GM21381 (cell line): ENCODE data around the gene HDAC9.

Experiments
- ATAC-seq: cut with Tn5 transposase; IDR thresholded peaks from one replicate; pipeline ENCODE4 v1.9.1; 2021; ENCODE audit warnings: mild to moderate bottlenecking, moderate library complexity; ENCODE audit not compliant: unreplicated experiment

The HDAC9 gene

DNA sequence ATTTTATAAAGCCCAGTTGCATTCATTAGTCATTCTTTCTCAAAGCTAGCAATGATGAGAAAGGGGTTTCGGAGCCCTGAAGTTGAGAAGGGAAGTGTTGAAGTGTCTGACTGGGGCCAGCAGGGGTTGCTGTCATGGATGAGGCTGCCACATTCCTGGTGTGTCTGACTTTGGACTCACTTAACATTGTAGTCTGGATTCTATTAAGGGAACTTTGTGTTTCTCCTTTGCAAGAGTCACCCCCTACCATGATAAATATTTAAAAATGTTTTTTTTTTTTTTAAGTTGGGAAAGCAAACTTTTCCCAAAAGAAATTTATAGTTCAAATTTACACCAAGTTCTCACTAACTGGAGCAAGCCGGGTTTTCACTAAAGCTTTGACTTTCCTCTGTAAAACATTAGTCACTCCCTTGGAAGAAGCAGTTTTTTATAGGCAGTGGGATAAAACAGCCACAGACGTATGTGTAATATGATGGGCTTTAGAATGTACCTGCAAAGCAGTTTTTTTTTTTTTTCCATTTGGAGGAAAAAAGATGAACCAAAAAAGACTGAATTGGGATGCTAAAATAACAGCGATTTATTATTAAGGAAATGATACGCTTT lies 378.3 kb downstream of the HDAC9 start:
- ATAC-seq = no peak

DNA sequence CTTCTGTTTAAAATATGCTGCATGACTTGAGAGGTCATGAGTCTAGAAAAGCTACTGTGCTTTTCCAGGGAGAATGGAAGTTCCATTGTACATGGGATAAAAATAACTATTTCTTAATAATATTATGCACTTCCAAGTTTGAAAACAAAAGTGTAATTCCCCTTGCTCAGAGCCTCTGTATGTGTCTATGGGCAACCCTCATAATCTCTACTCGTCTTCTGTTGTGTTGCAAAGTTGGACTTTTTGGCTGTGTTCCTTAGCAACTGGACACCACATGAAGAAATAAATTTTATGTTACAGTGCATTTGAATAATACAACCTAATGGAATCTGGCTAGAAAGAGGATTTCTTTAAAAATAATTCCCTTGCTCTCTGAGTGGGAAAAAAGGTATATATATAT lies 379.3 kb downstream of the HDAC9 start:
- no peak for ATAC-seq

DNA sequence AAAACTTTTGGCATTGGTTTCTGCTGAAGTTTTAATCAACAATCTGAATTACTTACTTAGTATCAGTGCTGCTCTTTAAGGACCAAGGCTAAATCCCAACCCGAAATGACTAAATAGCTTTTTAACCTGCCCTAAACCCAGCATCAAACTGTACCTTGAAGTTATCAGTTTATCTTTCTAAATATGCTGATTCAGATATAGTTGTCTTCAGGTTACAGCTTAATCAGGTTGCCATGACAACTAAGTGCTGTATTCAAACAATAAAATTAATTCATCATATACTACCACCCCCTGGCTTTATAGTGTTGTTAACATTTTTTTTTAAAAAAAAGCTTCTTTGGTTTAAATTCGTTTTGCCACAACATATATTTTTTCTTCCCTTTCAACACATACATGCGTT lies 382.3 kb downstream of the HDAC9 start:
- no peak for ATAC-seq

DNA sequence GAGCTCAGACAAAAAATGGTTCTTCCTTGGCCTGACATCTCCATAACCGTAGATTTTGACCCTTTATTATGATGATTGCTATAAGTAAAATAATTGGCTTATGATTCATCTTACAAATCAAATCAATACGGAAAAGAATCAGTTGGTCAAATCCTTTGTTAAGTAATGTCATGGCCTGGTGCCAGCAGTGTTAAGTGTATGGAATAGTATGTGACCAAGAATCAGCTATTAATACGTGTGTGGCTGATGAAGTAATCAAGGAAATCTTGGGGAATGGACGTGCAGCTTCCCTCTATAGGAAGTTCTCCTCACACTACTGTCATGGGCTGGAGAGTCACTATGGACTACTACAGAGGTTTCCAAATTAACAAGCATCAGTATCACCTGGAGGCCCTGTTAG lies 391.3 kb downstream of the HDAC9 start:
- no peak for ATAC-seq

DNA sequence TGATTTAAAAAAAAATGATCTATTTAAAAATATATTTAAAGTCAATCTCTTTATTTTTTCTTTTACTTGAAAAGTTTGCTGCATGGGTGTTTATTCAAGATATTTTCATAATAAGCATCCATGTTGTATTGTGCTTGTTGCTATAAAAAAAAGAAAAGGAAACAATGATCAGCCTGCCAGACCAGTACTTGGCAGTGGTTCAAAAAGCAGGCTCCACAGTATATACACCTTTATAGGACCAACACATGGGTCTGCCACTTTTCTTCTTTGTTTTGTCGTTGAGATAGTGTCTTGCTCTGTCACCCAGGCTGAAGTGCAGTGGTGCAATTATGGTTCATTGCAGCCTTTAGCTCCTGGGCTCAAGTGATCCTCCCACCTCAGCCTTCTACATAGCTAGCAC lies 393.9 kb downstream of the HDAC9 start:
- ATAC-seq = no peak

DNA sequence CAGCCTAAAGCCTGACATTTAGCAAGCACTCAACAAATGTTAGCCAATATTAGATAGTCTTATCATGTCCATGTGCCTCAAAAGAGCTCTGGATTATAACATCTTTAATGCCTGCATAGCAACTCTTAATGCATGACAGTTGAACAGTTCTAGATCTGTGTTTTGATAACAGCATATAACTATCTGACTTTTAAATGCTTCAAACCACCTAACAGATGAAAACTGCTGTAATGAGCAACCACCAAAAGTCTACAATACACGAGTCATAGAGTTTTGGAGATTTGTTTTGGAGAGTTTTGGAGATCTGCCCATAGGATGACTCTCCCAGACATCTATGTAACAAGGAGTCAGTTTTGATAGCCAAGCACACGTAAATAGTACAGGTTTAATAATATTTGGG lies 394.6 kb downstream of the HDAC9 start:
- ATAC-seq = no peak

DNA sequence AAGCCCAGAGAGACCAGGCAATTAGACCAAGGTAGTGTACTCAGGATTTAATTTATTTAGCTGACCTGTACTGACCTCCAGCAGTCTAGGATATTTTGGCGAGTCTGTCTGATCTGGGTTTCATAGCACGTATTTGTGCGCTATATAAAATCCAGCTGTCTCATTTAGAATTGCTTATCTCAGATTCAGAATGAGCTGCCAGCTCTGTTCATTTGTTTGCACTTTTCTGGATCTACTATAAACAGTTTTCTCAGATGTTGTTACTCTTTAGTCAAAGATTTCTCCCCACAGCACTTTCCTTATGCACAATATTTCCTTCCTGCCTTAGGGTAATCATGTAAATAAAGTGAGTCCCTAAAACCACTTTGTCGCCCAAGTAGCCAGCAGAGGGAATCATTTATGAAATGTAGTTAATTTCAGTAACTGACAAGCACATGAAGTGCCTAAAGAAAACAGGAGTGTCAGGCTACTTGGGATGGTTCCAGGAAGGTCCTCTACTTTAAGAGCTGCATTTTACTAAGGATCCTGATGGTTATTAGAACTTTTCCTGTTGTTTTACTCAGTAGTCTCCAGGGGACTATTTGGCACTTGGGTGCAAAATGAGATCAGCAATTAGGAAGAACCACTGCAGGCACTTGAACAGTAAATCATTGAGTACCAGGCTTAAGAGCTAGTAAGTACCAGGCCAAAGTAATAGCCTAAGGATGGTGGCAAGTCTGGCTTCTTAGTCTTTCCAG lies 395.5 kb downstream of the HDAC9 start:
- ATAC-seq = no peak

DNA sequence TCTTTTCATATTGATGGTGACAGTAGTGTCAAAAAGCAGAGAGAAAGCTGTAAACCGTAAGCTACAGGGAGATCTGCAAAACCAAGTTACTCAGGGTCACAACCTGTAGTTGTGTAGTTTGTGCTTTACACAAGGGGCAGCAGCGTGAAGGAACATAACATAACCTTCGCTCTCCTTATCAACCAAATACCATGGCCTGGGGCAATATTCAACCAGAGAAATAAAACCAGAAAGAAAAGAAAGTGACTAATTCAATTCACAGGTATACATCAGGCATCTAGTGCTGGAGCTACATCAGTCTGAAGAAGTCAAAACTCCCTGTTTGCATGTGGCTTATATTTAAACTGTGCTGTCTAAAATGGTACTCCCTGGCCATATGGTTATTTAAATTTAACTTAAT lies 397.6 kb downstream of the HDAC9 start:
- no peak for ATAC-seq

DNA sequence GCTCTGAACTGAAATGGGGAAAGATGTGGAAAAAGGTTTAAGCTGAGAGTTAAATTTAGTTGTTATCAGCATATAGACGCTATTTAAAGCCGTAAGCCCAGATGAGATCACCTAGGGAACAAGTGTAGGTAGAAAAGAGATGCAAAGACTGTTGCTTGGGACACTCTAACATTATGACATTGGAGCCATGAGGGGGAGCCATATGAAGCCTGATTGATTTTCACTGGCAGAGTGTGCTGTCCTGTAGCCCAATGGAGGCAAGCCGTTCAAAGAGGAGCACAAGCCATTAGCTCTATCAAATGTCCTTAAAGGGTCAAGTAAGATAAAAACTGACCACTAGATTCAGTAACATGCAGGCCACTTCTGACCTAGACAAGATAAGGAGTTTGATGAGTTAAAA lies 398.6 kb downstream of the HDAC9 start:
- no peak for ATAC-seq

DNA sequence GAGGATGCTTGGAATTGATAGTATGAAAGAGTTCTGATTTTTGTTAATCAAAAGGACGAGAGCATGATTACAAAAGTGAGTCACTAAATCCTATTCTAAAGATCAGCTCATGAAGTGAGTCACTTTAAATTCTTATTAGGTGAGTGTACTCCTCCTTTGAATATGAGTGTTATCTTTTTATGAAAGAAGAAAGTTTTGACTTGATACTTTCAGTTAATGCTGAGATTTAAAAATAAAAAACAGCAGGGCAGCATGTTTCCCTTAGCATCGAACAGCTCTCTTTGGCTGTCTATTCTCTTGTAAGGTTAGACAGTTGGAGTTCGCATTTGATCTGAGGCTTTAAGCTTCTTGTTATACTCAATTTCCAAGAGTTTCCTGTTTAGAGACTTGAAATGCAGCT lies 399.9 kb downstream of the HDAC9 start:
- no peak for ATAC-seq

DNA sequence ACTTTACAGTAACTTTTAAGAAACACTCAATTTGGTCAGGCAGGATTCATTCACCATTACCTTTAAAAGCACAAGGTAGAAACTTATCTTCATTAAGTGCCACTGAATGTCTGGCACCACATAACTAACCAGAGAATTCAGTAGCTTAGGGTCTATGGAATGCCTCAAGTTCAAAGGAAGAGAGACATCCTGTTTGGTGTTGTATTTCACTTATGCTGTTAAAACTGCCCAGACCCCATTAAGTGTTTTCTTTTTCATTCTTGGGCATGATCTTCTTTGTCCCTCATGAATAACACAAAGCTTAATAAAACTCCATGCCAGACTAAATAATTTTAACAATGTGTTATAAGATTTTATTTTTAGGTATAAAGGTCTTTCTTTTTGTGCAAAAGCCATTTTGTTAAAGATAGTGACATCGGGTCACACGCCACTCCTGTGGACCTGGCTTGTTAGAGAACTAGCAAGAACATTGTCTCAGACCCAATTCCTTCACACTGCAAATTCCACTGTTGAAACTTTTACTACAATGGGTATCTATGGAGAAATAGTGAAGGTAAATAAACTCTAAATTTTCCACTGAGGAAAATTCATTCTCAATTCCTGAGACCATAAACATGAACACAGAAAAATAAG lies 400.9 kb downstream of the HDAC9 start:
- no peak for ATAC-seq

DNA sequence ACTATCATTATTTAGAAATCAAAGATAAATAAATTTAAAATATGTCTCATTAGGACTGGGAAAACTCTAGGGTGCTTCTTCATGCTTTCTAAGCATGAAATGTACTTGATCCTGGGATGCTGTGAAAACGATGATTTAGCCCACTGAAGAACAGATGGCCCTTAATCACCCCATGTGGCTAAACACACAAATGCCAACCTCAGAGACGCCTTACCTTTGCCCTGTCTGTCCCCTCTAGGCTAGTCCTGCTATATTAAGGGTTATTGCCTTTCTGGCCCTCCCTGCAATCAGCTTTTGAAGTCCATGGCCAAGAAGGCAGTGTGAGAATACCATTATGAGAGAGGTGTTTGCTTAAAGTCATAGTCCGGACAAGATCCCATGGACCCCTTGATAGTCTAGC lies 404.7 kb downstream of the HDAC9 start:
- ATAC-seq = no peak

DNA sequence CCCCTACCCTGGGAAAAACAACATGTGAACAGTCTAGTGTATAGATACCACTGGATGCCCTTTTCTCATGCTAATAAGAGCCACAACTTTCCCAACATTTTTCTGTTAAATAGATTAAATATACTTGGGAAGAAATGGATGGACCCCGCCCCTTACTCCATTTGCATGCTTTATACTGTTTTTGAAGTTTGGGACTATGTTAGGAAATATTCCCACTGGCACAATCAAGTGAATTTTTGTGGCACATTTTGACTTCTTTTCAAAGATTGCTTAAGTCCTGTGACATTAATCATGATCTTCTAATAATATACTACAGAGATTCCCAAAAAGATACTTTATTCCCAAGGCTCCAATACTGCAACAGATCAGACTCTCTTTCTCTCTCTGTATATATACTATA lies 405.3 kb downstream of the HDAC9 start:
- no peak for ATAC-seq

DNA sequence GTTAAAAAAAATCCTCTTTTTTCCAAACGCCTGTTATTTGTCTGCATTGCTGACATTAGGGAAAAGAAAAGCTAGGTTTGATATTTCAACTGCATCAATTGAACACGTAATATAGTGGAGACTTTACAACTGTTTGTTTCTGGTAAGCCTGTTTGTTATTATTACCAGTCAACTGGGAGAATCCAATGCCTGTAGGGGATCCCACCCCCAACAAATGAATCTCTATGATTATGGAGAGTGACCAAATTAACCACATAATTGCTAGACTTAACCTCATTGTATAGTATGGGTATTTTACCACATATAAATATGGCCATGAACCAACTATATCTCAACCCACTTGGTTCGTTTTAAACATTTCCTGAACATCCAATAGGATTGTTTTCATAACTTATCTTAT lies 405.8 kb downstream of the HDAC9 start:
- no peak for ATAC-seq

DNA sequence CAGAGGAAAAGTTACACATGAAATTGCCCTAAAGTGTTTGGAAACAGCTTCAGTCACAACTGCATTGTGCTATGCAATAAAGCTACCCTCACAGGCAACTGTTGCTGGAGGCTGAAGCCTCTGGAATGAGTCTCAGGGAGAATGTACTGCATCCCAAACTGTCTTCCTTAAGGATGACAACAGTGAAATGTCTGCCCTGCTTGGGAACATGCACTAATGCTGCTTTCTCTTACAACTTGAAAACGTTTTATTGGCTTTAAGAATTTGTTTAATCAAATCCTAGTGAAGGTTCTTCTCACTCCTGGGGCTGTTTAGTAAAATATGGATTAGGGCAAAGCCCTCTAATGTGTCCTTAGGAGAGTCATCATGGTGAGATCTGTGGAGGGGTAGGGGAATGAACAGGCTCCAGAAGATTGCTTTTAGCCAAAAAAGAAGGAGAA lies 406.5 kb downstream of the HDAC9 start:
- ATAC-seq = no peak

DNA sequence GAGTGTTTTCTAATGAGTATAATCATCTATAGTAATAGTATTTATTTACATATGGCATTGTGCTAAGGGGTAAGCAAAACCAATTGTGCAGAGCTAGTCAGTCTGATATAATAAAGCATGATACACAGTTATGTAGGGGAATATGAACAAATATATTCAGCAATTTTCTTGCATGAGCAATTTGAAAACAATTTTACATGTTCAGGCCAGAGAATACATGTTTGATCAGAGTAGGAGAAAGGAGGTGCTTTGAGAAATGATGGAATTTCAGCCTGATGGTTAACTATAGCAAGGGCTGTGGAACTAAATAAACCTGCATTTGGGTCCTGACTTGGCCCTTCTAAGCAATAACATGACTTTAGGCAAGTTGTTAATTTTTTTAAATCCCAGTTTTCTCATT lies 407.3 kb downstream of the HDAC9 start:
- ATAC-seq = no peak

DNA sequence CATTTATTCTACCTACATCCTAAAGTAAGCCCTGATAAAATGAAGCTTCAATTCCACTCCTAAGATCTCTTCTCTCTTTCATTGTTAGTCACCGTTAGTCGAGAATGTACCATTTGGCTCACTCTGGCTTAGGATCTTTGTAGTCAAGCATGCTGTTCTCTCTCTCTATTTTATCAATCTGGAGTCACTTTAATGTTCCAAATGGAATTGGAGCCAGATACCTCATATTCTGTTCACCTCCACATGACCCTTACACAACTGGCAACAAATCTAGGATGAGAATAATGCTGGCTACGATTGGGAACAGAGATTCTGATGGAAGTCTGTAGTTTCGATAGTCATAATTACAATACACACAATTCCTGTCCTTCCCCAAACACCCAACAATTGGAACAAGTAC lies 408.1 kb downstream of the HDAC9 start:
- no peak for ATAC-seq

DNA sequence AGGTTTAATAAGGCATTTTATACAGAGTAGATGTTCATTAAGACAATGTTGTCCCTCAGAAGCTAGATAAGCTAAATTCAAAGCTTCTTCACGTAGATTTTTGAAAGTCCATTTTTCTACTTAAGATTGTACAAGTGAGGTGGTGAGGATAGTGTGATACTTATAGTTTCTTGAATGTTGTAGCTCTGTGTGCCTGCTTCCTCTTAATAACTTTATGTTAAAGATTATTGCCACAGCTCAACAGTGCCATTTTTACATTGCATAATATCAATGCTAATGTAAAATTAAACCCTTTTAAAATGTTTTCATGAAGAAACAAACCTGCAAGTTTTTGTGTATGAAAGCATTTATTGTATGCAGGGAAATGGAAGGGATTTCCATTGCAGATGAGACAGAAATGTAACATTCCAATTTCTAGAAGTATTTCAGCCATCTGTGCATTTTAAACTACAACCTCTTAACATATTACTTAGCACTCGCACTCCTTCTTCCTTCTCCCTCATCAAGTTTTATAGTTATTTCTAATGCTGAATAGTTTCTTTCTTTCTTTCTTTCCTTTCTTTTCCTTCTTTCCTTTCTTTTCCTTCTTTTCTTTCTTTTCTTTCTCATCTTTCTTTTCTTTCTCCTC lies 409.9 kb downstream of the HDAC9 start:
- no peak for ATAC-seq

DNA sequence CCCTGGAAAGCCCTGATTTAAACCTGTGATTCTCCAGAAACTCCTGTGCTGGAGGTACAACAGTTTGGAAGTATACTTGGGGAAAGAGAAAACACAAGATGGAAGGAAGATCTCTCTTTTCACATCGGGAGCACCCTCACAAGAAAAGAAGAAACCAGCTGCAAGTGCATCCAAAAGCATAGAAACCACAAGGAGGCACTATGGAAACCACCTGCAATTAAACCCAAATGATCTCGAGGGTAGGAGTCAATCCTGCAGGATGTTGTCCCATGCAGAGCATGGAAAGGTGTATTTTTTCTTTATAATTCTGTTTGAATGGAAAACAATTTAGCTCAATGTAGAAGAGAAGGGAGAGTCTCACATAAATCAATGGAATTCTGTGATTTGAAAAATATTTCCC lies 411.4 kb downstream of the HDAC9 start:
- no peak for ATAC-seq

DNA sequence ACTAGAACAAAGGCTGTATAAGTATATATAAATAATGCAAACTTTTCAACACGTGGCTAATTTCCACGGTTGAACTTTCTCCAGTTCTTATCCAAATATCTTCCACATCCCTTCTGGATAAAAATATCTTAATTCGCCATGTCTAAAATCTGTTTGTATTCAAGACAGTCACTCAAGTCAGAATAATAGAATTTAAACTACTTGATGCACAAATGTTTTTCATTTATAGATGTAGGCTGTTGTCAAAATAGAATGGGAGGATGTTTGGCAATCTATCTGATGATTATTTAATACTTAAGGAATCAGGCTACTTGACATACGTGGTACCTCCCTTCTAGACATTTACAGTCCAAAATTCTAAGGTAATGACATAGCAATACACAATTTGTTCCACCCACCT lies 417.6 kb downstream of the HDAC9 start:
- no peak for ATAC-seq

DNA sequence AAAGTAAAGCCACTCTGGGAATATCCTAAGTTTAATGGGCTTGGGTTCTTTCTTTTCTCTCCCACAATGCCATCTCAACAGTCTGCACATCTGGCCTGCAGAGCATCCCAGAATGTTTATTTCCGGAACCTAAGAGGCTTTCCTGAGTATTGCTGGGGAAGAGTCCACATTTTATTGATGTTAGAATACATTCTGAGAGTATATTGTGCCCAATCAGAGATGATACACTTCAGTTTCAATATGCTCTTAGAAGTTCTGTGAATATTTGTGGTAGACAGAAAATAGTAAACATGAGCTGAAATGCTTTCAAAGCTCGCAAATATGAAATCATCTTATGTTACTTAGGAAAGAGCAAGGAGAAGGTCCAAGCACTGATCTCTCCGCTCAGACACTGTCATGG lies 421.3 kb downstream of the HDAC9 start:
- ATAC-seq = no peak

DNA sequence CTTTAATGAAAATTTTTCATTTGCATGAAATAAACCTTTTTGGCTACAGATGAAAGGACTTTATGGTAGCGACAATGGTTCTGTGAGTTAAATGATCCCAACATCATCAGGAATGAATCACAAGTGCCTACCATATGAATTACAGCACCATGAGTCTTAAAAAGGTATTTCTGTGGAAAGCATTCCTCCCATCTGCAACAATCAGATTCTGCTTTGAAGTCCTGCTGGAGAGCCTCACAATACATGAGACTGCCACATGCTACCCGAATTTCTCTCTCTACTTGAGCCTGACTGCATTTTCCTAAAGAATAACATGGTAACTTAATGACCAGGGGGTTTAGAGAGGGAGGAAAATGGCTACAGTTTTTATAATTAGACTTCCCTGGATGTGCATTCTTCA lies 431.6 kb downstream of the HDAC9 start:
- no peak for ATAC-seq
